Vagina (tissue), 2 donors: ENCODE data around the gene ASXL2. TPM values are rescaled to one million over a fixed set of nuclear protein-coding genes. Genes with fewer than 3 reads are reported as not detected.

ENCODE experiments used
- DNase-seq, 2 donors: peaks; one replicate each; pipeline ENCODE4 v3.0.0-alpha.2; 2017; ENCODE audit errors: extremely low spot score in 2 of 2
- H3K27ac ChIP-seq: fragments of 200-600 bp; sonication (generic); one replicate; pipeline ENCODE4 v1.5.1; 2019
- H3K27me3 ChIP-seq: fragments of 200-600 bp; sonication (generic); one replicate; pipeline ENCODE4 v1.5.1; 2019
- H3K36me3 ChIP-seq, 2 donors: fragments of 200-600 bp; sonication (generic); one replicate each; pipeline ENCODE4 v1.5.1; 2017 to 2019
- H3K4me1 ChIP-seq: fragments of 200-600 bp; sonication (generic); one replicate; pipeline ENCODE4 v1.5.1; 2019
- H3K4me3 ChIP-seq, 2 donors: fragments of 200-600 bp; sonication (generic); 1 replicate in 1 of 2; 2 replicates in 1 of 2; pipeline ENCODE4 v1.5.1; 2016 to 2019
- H3K9me3 ChIP-seq: fragments of 200-600 bp; sonication (generic); one replicate; pipeline ENCODE4 v1.5.1; 2019
- POLR2A ChIP-seq, 2 donors: fragments of 450-650 bp; IDR thresholded peaks; one replicate each; pipeline ENCODE4 v1.6.1; 2017; ENCODE audit warnings: antibody characterized with exemption in 2 of 2, mild to moderate bottlenecking in 2 of 2, moderate library complexity in 2 of 2
- POLR2AphosphoS5 ChIP-seq, 2 donors: sonication (generic); formaldehyde crosslinking; IDR thresholded peaks; one replicate each; pipeline ENCODE4 v1.9.0; 2017; ENCODE audit warnings: antibody characterized with exemption in 2 of 2, mild to moderate bottlenecking in 2 of 2, low read depth in 1 of 2; ENCODE audit not compliant: insufficient read depth in 1 of 2
- intact Hi-C: fragments of 100-400 bp; cut with DNase I; formaldehyde crosslinking; loops from one replicate; pipeline ENCODE4 v1.15.1; 2023
- total RNA-seq: library from RNA; depleted of rRNA; stranded (reverse); fragments of >200 nt; gene quantifications from one replicate; pipeline ENCODE4 v1.2.3, GENCODE V29; 2016
- TF ChIP-seq, protein P1 (sequence below), 3 experiments: fragments of 450-650 bp in 2 of 3; fragments of 200-600 bp in 1 of 3; sonication (generic) in 1 of 3; IDR thresholded peaks; one replicate each; pipeline ENCODE4 v1.5.1; 2017 to 2019; ENCODE audit warnings: antibody characterized with exemption in 3 of 3, mild to moderate bottlenecking in 2 of 3, moderate library complexity in 2 of 3

ASXL2 gene
- total RNA-seq, 1 donor from 2014 or later = 16.2 TPM

DNA sequence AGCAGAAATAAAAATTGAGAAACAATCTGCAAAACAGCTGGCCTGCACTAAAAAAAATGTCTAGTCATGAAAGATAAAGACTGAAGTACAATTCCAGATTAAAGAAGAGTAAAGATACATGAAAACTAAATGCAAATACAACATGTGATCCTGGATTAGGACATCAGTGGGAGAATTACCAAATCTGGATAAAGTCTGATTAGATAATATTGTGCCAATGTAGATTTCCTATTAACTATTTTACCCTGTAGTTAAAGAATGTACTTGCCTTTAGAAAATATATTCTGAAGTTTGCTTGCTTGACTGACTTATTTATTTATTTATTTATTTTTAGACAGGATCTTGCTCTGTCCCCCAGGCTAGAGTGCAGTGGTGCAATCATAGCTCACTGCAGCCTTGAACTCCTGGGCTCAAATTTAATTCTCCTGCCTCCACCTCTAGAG, 58.7 kb downstream of the ASXL2 start:
- Histone ChIP-seq H3K27me3 (no peaks in the 10 kb centered on the region), H3K27ac (no peak overlapping the region), H3K4me1 (peaks cover 11% of the 10 kb centered on the region), H3K36me3 (no peaks in the 10 kb centered on the region), H3K4me3 (no peak overlapping the region), H3K9me3 (no peaks in the 10 kb centered on the region)
- TF ChIP-seq, protein P1, sequence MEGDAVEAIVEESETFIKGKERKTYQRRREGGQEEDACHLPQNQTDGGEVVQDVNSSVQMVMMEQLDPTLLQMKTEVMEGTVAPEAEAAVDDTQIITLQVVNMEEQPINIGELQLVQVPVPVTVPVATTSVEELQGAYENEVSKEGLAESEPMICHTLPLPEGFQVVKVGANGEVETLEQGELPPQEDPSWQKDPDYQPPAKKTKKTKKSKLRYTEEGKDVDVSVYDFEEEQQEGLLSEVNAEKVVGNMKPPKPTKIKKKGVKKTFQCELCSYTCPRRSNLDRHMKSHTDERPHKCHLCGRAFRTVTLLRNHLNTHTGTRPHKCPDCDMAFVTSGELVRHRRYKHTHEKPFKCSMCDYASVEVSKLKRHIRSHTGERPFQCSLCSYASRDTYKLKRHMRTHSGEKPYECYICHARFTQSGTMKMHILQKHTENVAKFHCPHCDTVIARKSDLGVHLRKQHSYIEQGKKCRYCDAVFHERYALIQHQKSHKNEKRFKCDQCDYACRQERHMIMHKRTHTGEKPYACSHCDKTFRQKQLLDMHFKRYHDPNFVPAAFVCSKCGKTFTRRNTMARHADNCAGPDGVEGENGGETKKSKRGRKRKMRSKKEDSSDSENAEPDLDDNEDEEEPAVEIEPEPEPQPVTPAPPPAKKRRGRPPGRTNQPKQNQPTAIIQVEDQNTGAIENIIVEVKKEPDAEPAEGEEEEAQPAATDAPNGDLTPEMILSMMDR (IDR thresholded peaks at IDR 0.05) = no peak
- TF ChIP-seq POLR2AphosphoS5 (IDR thresholded peaks at IDR 0.05; ENCODE audit: insufficient read depth in 1 of 2, low read depth in 1 of 2) (no peak), POLR2A (IDR thresholded peaks at IDR 0.05) (no peak)
- DNase-seq = no peak
- intact Hi-C loops = no loop called here

GRCh38 chr2:25817630-25818029, 60.7 kb downstream of the ASXL2 start:
- H3K27ac ChIP-seq = no peak overlapping the region
- no peaks in the 10 kb centered on the region for H3K27me3 ChIP-seq
- H3K36me3 ChIP-seq = no peaks in the 10 kb centered on the region
- peaks cover 11% of the 10 kb centered on the region for H3K4me1 ChIP-seq
- H3K4me3 ChIP-seq = no peak overlapping the region
- no peaks in the 10 kb centered on the region for H3K9me3 ChIP-seq
- TF ChIP-seq, protein P1 (IDR thresholded peaks at IDR 0.05) = no peak
- no peak for TF ChIP-seq POLR2AphosphoS5 (IDR thresholded peaks at IDR 0.05; ENCODE audit: insufficient read depth in 1 of 2, low read depth in 1 of 2)
- TF ChIP-seq POLR2A (IDR thresholded peaks at IDR 0.05) = no peak
- no peak for DNase-seq
- intact Hi-C loops = no loop called here

DNA sequence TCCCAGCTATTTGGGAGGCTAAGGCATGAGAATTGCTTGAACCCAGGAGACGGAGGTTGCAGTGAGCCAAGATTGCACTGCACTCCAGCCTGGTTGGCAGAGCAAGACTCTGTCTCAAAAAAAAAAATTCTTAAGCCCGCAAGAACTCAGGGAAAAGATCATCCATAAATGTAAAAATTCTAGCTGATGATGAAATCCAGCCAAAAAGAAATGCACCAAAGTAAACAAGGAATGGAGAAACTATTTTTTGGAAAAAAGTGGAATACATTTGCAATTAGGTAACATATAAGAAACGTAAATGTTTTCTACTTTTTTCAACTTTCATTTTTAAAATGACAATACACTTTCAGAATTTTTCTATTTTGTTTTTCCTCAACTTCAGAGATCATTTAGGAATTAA, 61.3 kb downstream of the ASXL2 start:
- Histone ChIP-seq H3K27me3 (no peaks in the 10 kb centered on the region), H3K9me3 (no peaks in the 10 kb centered on the region), H3K27ac (no peak overlapping the region), H3K4me1 (peaks cover 7% of the 10 kb centered on the region), H3K4me3 (no peak overlapping the region), H3K36me3 (no peaks in the 10 kb centered on the region)
- TF ChIP-seq POLR2AphosphoS5 (IDR thresholded peaks at IDR 0.05; ENCODE audit: insufficient read depth in 1 of 2, low read depth in 1 of 2) (no peak), POLR2A (IDR thresholded peaks at IDR 0.05) (no peak)
- TF ChIP-seq, protein P1 (IDR thresholded peaks at IDR 0.05) = no peak
- DNase-seq = no peak
- intact Hi-C loops = no loop called here

DNA sequence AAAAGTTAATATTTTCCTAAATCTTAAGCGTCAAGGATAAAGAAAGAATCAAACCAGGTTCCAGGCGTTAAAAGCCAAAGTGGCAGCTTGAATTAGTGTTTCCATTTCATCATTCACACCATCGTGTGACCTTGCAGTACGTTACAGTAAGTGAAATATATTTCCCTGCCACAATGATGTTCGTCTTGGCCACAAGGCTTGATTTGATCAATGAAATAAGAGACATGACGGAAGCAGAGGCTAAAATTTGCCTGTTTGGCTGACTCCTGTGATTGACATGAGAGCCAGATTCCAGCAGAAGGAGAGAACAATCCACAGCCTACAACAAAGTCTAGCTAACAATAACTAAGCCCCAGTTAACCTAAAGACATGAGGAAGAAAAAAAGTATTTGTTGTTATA, 62.0 kb downstream of the ASXL2 start:
- Histone ChIP-seq H3K27ac (no peak overlapping the region), H3K4me1 (no peaks in the 10 kb centered on the region), H3K4me3 (no peak overlapping the region), H3K27me3 (no peaks in the 10 kb centered on the region), H3K9me3 (no peaks in the 10 kb centered on the region), H3K36me3 (no peaks in the 10 kb centered on the region)
- TF ChIP-seq POLR2A (IDR thresholded peaks at IDR 0.05) (no peak), POLR2AphosphoS5 (IDR thresholded peaks at IDR 0.05; ENCODE audit: insufficient read depth in 1 of 2, low read depth in 1 of 2) (no peak)
- TF ChIP-seq, protein P1 (IDR thresholded peaks at IDR 0.05) = no peak
- intact Hi-C loops = no loop called here
- DNase-seq = no peak

DNA sequence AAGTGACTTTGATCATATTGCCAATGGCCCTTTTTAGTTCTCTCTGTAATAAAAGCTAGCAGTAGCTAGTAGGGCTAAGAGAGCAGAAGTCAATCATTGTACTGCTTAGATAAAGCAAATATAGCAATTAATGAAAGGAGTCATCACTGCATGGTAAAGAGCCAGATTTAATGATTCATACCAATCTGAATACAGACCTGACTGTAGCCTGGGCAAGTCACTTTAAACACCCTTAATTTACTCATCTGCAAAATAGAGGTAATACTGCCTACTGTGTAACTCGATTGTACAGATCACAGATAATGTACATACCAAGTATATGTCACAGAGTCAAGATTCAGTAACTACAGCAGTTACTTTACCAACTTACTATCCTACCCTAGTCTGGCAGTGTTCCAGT, 63.6 kb downstream of the ASXL2 start:
- no peaks in the 10 kb centered on the region for H3K4me1 ChIP-seq
- no peak overlapping the region for H3K4me3 ChIP-seq
- intact Hi-C loops = no loop called here
- H3K9me3 ChIP-seq = no peaks in the 10 kb centered on the region
- DNase-seq = no peak
- H3K27ac ChIP-seq = no peak overlapping the region
- TF ChIP-seq POLR2A (IDR thresholded peaks at IDR 0.05) (no peak), POLR2AphosphoS5 (IDR thresholded peaks at IDR 0.05; ENCODE audit: insufficient read depth in 1 of 2, low read depth in 1 of 2) (no peak)
- TF ChIP-seq, protein P1 (IDR thresholded peaks at IDR 0.05) = no peak
- no peaks in the 10 kb centered on the region for H3K36me3 ChIP-seq
- no peaks in the 10 kb centered on the region for H3K27me3 ChIP-seq
